IMR-90 (cell line): ENCODE data around the gene ZNF213. TPM values are rescaled to one million over a fixed set of nuclear protein-coding genes. Genes with fewer than 3 reads are reported as not detected.

Source experiments
- ATAC-seq: fragments of 200-7000 bp; cut with Tn5 transposase; 2 replicates; pipeline ENCODE4 v1.9.1; 2020; ENCODE audit warnings: low read depth, mild to moderate bottlenecking, moderate library complexity
- BruUV-seq: library from RNA; stranded (reverse); fragments of 400-500 nt; replicated peaks from 2 replicates; lab custom pipeline; 2021; lab: Mats Ljungman, UMichigan
- CTCF ChIA-PET: fragments of 300-600 bp; formaldehyde crosslinking; extraction: SDS; loops from one replicate; lab custom pipeline; 2021; ENCODE audit warnings: antibody characterized with exemption; lab: Yijun Ruan, JAX
- POLR2A ChIA-PET: fragments of 300-600 bp; sonication (Branson Sonifier 250); formaldehyde crosslinking; loops from one replicate; lab custom pipeline; 2022; ENCODE audit warnings: antibody characterized with exemption; ENCODE audit not compliant: unreplicated experiment; lab: Charles Lee
- DNase-seq: peaks from one replicate; pipeline ENCODE4 v3.0.0; 2013
- H2AFZ ChIP-seq: replicated peaks from 2 replicates; pipeline ENCODE3; 2013; ENCODE audit warnings: low read length, mild to moderate bottlenecking; ENCODE audit not compliant: poor library complexity
- H2AK5ac ChIP-seq: 2 replicates; pipeline ENCODE4 v1.6.1; 2013; ENCODE audit warnings: low read depth, low read length, inconsistent platforms
- H2AK9ac ChIP-seq: replicated peaks from 2 replicates; pipeline ENCODE3; 2013; ENCODE audit warnings: mild to moderate bottlenecking, low read depth, low read length, moderate library complexity; ENCODE audit not compliant: poor library complexity
- H2BK120ac ChIP-seq: 2 replicates; pipeline ENCODE4 v1.6.1; 2013; ENCODE audit warnings: low read depth, low read length, inconsistent platforms
- H2BK15ac ChIP-seq: 3 replicates; pipeline ENCODE4 v1.6.1; 2013; ENCODE audit warnings: low read depth, low read length, inconsistent platforms
- H2BK20ac ChIP-seq: 2 replicates; pipeline ENCODE4 v1.6.1; 2013; ENCODE audit warnings: low read depth, mild to moderate bottlenecking, inconsistent platforms, low read length, moderate library complexity
- H2BK5ac ChIP-seq: 2 replicates; pipeline ENCODE4 v1.6.1; 2013; ENCODE audit warnings: mild to moderate bottlenecking, low read depth, low read length, inconsistent platforms; ENCODE audit not compliant: poor library complexity, severe bottlenecking
- H3K14ac ChIP-seq: replicated peaks from 2 replicates; pipeline ENCODE4 v1.6.1; 2013; ENCODE audit warnings: low read depth, low read length, inconsistent platforms
- H3K18ac ChIP-seq: 2 replicates; pipeline ENCODE4 v1.6.1; 2013; ENCODE audit warnings: low read depth, low read length, control low read depth
- H3K23ac ChIP-seq: 2 replicates; pipeline ENCODE4 v1.6.1; 2013; ENCODE audit warnings: low read depth, low read length, inconsistent platforms
- H3K27ac ChIP-seq: 2 replicates; pipeline ENCODE4 v1.5.1; 2013; ENCODE audit warnings: mild to moderate bottlenecking, control low read depth, low read length; ENCODE audit not compliant: insufficient read depth
- H3K27me3 ChIP-seq: 2 replicates; pipeline ENCODE4 v1.6.1; 2013; ENCODE audit warnings: low read length; ENCODE audit not compliant: control insufficient read depth, insufficient read depth
- H3K36me3 ChIP-seq: 2 replicates; pipeline ENCODE4 v1.6.1; 2013; ENCODE audit warnings: low read length, mixed read lengths; ENCODE audit not compliant: control insufficient read depth, insufficient read depth
- H3K4ac ChIP-seq: 2 replicates; pipeline ENCODE4 v1.6.1; 2013; ENCODE audit warnings: low read depth, low read length, inconsistent platforms
- H3K4me1 ChIP-seq: 2 replicates; pipeline ENCODE4 v1.6.1; 2013; ENCODE audit warnings: low read length, mixed read lengths; ENCODE audit not compliant: control insufficient read depth, insufficient read depth
- H3K4me2 ChIP-seq: 2 replicates; pipeline ENCODE4 v1.6.1; 2013; ENCODE audit warnings: low read depth, mild to moderate bottlenecking, control low read depth, low read length, moderate library complexity
- H3K4me3 ChIP-seq: 2 replicates; pipeline ENCODE4 v1.5.1; 2013; ENCODE audit warnings: low read depth, mild to moderate bottlenecking, control low read depth, low read length, moderate library complexity; ENCODE audit not compliant: insufficient read depth
- H3K56ac ChIP-seq: 2 replicates; pipeline ENCODE4 v1.6.1; 2013; ENCODE audit warnings: low read length, inconsistent platforms; ENCODE audit not compliant: insufficient read depth; ENCODE audit errors: extremely low read depth
- H3K79me1 ChIP-seq, 2 experiments: 2 replicates each; pipeline ENCODE4 v1.6.1; 2013; ENCODE audit warnings: low read length in 2 of 2, inconsistent platforms in 1 of 2, low read depth in 1 of 2
- H3K9ac ChIP-seq: 2 replicates; pipeline ENCODE4 v1.6.1; 2013; ENCODE audit warnings: low read depth, low read length, control low read depth
- H3K9me1 ChIP-seq: 2 replicates; pipeline ENCODE4 v1.6.1; 2013; ENCODE audit warnings: low read length, inconsistent platforms; ENCODE audit not compliant: insufficient read depth
- H3K9me3 ChIP-seq: 2 replicates; pipeline ENCODE4 v1.6.1; 2013; ENCODE audit warnings: low read length; ENCODE audit not compliant: control insufficient read depth, insufficient read depth
- H4K20me1 ChIP-seq: 2 replicates; pipeline ENCODE4 v1.6.1; 2013; ENCODE audit warnings: low read length, inconsistent platforms; ENCODE audit not compliant: insufficient read depth
- H4K5ac ChIP-seq: 2 replicates; pipeline ENCODE4 v1.6.1; 2013; ENCODE audit warnings: mild to moderate bottlenecking, low read depth, low read length, control low read depth
- H4K8ac ChIP-seq, 2 experiments: 2 replicates each; pipeline ENCODE4 v1.6.1; 2013; ENCODE audit warnings: low read depth in 2 of 2, low read length in 2 of 2, control low read depth in 1 of 2, inconsistent platforms in 1 of 2
- H4K91ac ChIP-seq: 2 replicates; pipeline ENCODE4 v1.6.1; 2013; ENCODE audit warnings: low read depth, low read length, inconsistent platforms; ENCODE audit not compliant: insufficient read depth
- ELK1 ChIP-seq: fragments of 150-350 bp; IDR thresholded peaks from 2 replicates; pipeline ENCODE4 v1.6.1; 2016; ENCODE audit warnings: low read depth, mild to moderate bottlenecking, low read length, moderate library complexity, borderline replicate concordance
- FOS ChIP-seq: fragments of 150-350 bp; IDR thresholded peaks from 2 replicates; pipeline ENCODE4 v1.6.1; 2016; ENCODE audit warnings: low read depth, low read length
- MAFK ChIP-seq: IDR thresholded peaks from 2 replicates; pipeline ENCODE4 v1.6.1; 2012; ENCODE audit warnings: low read depth, low read length, improper control_type of control experiment
- NFE2L2 ChIP-seq: fragments of 150-350 bp; IDR thresholded peaks from 2 replicates; pipeline ENCODE4 v1.6.1; 2016; ENCODE audit warnings: low read depth, mild to moderate bottlenecking, low read length
- POLR2A ChIP-seq: IDR thresholded peaks from 2 replicates; pipeline ENCODE4 v1.6.1; 2012; ENCODE audit warnings: mild to moderate bottlenecking, low read depth, low read length
- WGBS, 2 experiments: methylation state at CpG; one replicate each; pipeline versions ENCODE4 v1.1.5 to v1.1.7; 2013; ENCODE audit warnings: missing lambda C conversion rate in 2 of 2; ENCODE audit not compliant: insufficient read length in 1 of 2; ENCODE audit errors: extremely low coverage in 2 of 2; 5-methylcytosine and 5-hydroxymethylcytosine counted together
- dilution Hi-C: fragments of 300-500 bp; cut with HindIII; formaldehyde crosslinking; loops from one replicate; pipeline ENCODE4 v1.14.3; 2018; ENCODE audit warnings: low sequenced_read_pairs; ENCODE audit not compliant: unreplicated experiment
- in situ Hi-C: fragments of 300-500 bp; cut with MboI; formaldehyde crosslinking; loops from 3 replicates; pipeline ENCODE4 v1.14.3; 2019; ENCODE audit warnings: low sequenced_read_pairs, inconsistent platforms, mixed read lengths
- intact Hi-C: fragments of 100-400 bp; cut with micrococcal nuclease; formaldehyde crosslinking; loops from 2 replicates; pipeline ENCODE4 v1.10.0; 2022
- polyA plus RNA-seq, 3 experiments: library from polyadenylated mRNA; depleted of rRNA; stranded (reverse); fragments of >200 nt; gene quantifications; 2 replicates each; pipeline ENCODE4 v1.2.3, GENCODE V29; 2012; ENCODE audit warnings: low replicate concordance in 1 of 3
- total RNA-seq: library from RNA; depleted of rRNA; stranded (reverse); fragments of >200 nt; gene quantifications from 2 replicates; pipeline ENCODE4 v1.2.3, GENCODE V29; 2012

Gene ZNF213
- total and polyA plus RNA-seq, 2 of the 4 experiments (the other 2 are of a cell fraction): 0.72 to 4.0 TPM

GRCh38 chr16:3092501-3092941 lies 42.3 kb upstream of the ZNF213 start:
- Histone ChIP-seq H3K14ac (no peak overlapping the region), H3K36me3 (no peaks in the 10 kb centered on the region), H2BK15ac (no peak overlapping the region), H3K79me1 (no peaks in the 10 kb centered on the region), H2AFZ (no peak overlapping the region), H3K9me3 (no peaks in the 10 kb centered on the region), H3K27ac (no peak overlapping the region), H3K56ac (no peak overlapping the region), H4K20me1 (no peaks in the 10 kb centered on the region), H3K27me3 (peaks cover 28% of the 10 kb centered on the region), H3K18ac (no peak overlapping the region), H4K8ac (no peak overlapping the region), H3K9ac (no peak overlapping the region), H4K5ac (no peak overlapping the region), H3K4me2 (no peak overlapping the region), H3K4me3 (no peak overlapping the region), H3K9me1 (no peaks in the 10 kb centered on the region), H3K4me1 (no peaks in the 10 kb centered on the region), H2AK9ac (no peak overlapping the region), H2BK20ac (no peak overlapping the region), H2BK120ac (no peak overlapping the region), H4K91ac (no peak overlapping the region), H2BK5ac (no peak overlapping the region), H3K23ac (no peak overlapping the region), H3K4ac (no peak overlapping the region), H2AK5ac (no peak overlapping the region)
- no peak for DNase-seq
- intact Hi-C loops: no loop called here
- BruUV-seq: no TSS peak
- in situ Hi-C loops: no loop called here
- ATAC-seq: no peak
- TF ChIP-seq FOS (no peak), ELK1 (no peak), MAFK (no peak), POLR2A (no peak), NFE2L2 (no peak)
- CTCF ChIA-PET: no interaction called here
- WGBS, 2 experiments: 42% methylated on average over 9 of the region's 20 CpGs; no CpG with 5 or more reads in 1 of the 2 experiments
- POLR2A ChIA-PET: no interaction called here
- dilution Hi-C loops: no loop called here
